Ovary (tissue), 9 donors: Measurements from ENCODE around the gene SEPTIN5. TPM values are rescaled to one million over a fixed set of nuclear protein-coding genes. Genes with fewer than 3 reads are reported as not detected.

ENCODE experiments used
- DNase-seq, 5 donors: peaks; one replicate each; pipeline ENCODE4 v3.0.0-alpha.2; 2019 to 2020
- H3K27ac ChIP-seq, 2 donors: fragments of 200-600 bp; one replicate each; pipeline versions ENCODE4 v1.5.1 to v1.8.0; 2019 to 2022
- H3K27me3 ChIP-seq: fragments of 200-600 bp; one replicate; pipeline ENCODE4 v1.8.0; 2022
- H3K36me3 ChIP-seq: fragments of 200-600 bp; sonication (generic); one replicate; pipeline ENCODE4 v1.5.1; 2019
- H3K4me1 ChIP-seq: one replicate; pipeline ENCODE4 v1.8.1; 2013; ENCODE audit warnings: mild to moderate bottlenecking, moderate library complexity; ENCODE audit not compliant: insufficient read depth
- H3K4me3 ChIP-seq: fragments of 200-600 bp; sonication (generic); one replicate; pipeline ENCODE4 v1.5.1; 2017
- H3K9me3 ChIP-seq, 2 donors: fragments of 200-600 bp in 1 of 2; sonication (generic) in 1 of 2; one replicate each; pipeline versions ENCODE4 v1.5.1 to v1.8.1; 2013 to 2019; ENCODE audit warnings: mild to moderate bottlenecking in 1 of 2, moderate library complexity in 1 of 2
- EP300 ChIP-seq: sonication (generic); formaldehyde crosslinking; IDR thresholded peaks from one replicate; pipeline ENCODE4 v1.6.1; 2017; ENCODE audit warnings: antibody characterized with exemption
- POLR2A ChIP-seq: fragments of 450-650 bp; IDR thresholded peaks from one replicate; pipeline ENCODE4 v1.6.1; 2017; ENCODE audit warnings: antibody characterized with exemption, mild to moderate bottlenecking, moderate library complexity
- WGBS, 3 donors: extraction: QIAGEN DNeasy Blood & Tissue Kit in 1 of 3; methylation state at CpG; one replicate each; pipeline versions ENCODE4 v1.1.5 to v1.1.7; 2013 to 2017; 5-methylcytosine and 5-hydroxymethylcytosine counted together
- intact Hi-C, 4 donors: fragments of 100-400 bp; cut with DNase I; formaldehyde crosslinking; loops; one replicate each; pipeline versions ENCODE4 v1.11.0 to v1.15.1; 2022 to 2023
- polyA plus RNA-seq, 2 donors: library from polyadenylated mRNA; stranded (reverse); fragments of 200-250 nt in 1 of 2; fragments of 350-450 nt in 1 of 2; fragmentation: Illumina TruSeq in 1 of 2; extraction: RNeasy Lipid Tissue Mini Kit (QIAGEN cat#74804) in 1 of 2; gene quantifications; one replicate each; pipeline ENCODE4 v1.2.3, GENCODE V29; 2013 to 2014
- total RNA-seq, 7 donors: library from RNA; depleted of rRNA in 2 of 7; stranded (reverse); fragments of >200 nt in 2 of 7; fragmentation: NEBNext Ultra II Directional in 3 of 7; extraction: Animal tissue kit (Norgen Biotek cat#: 25700) in 3 of 7; gene quantifications; one replicate each; pipeline versions ENCODE4 v1.1.0 to v1.2.4, GENCODE V29; 2016 to 2023
- TF ChIP-seq, protein P1 (sequence below), 3 donors: fragments of 450-650 bp in 2 of 3; fragments of 200-600 bp in 1 of 3; IDR thresholded peaks; one replicate each; pipeline versions ENCODE4 v1.5.1 to v1.8.0; 2016 to 2022; ENCODE audit warnings: antibody characterized with exemption in 3 of 3, mild to moderate bottlenecking in 1 of 3
- donor health status: DM: no; HTN: no; CAD: no; lungs with moderate emphysema.
- donor health status: DM: no; HTN: no; CAD: no.
- donor health status: Bipolar disorder and iron deficiency.
- donor health status: DM: yes; HTN: yes; CAD: no.
- donor health status: DM: no; HTN: no; CAD: no.
- donor health status: DM: yes; HTN: yes; CAD: no.

The SEPTIN5 gene
- total and polyA plus RNA-seq, 9 donors = 21.0 to 55.0 (median 30.9) TPM

- Histone ChIP-seq H3K27ac (no peak overlapping the region), H3K27me3 (peaks cover 2% of the 10 kb centered on the region), H3K4me1 (no peaks in the 10 kb centered on the region), H3K9me3 (no peaks in the 10 kb centered on the region), H3K4me3 (no peak overlapping the region), H3K36me3 (no peaks in the 10 kb centered on the region)
- TF ChIP-seq, protein P1, sequence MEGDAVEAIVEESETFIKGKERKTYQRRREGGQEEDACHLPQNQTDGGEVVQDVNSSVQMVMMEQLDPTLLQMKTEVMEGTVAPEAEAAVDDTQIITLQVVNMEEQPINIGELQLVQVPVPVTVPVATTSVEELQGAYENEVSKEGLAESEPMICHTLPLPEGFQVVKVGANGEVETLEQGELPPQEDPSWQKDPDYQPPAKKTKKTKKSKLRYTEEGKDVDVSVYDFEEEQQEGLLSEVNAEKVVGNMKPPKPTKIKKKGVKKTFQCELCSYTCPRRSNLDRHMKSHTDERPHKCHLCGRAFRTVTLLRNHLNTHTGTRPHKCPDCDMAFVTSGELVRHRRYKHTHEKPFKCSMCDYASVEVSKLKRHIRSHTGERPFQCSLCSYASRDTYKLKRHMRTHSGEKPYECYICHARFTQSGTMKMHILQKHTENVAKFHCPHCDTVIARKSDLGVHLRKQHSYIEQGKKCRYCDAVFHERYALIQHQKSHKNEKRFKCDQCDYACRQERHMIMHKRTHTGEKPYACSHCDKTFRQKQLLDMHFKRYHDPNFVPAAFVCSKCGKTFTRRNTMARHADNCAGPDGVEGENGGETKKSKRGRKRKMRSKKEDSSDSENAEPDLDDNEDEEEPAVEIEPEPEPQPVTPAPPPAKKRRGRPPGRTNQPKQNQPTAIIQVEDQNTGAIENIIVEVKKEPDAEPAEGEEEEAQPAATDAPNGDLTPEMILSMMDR (IDR thresholded peaks at IDR 0.05) = no peak
- TF ChIP-seq EP300 (no peak), POLR2A (no peak)
- intact Hi-C loops = no loop called here
- WGBS, 3 donors = 55 to 69% (median 57%) methylated on average over 38 to 39 of the region's 39 CpGs
- DNase-seq = no peak
Observed at GRCh38 chr22:19763458-19764298, 49.4 kb downstream of the SEPTIN5 start.

- no peak for DNase-seq
- H3K36me3 ChIP-seq = no peaks in the 10 kb centered on the region
- TF ChIP-seq EP300 (no peak), POLR2A (no peak)
- TF ChIP-seq, protein P1 (IDR thresholded peaks at IDR 0.05) = no peak
- no peaks in the 10 kb centered on the region for H3K27me3 ChIP-seq
- intact Hi-C loops = no loop called here
- no peaks in the 10 kb centered on the region for H3K4me1 ChIP-seq
- no peaks in the 10 kb centered on the region for H3K9me3 ChIP-seq
- H3K4me3 ChIP-seq = no peak overlapping the region
- WGBS, 3 donors = 68 to 78% (median 73%) methylated on average over 17 of the region's 17 CpGs
- H3K27ac ChIP-seq = no peak overlapping the region
Observed at GRCh38 chr22:19764299-19764593, 49.9 kb downstream of the SEPTIN5 start.

DNA sequence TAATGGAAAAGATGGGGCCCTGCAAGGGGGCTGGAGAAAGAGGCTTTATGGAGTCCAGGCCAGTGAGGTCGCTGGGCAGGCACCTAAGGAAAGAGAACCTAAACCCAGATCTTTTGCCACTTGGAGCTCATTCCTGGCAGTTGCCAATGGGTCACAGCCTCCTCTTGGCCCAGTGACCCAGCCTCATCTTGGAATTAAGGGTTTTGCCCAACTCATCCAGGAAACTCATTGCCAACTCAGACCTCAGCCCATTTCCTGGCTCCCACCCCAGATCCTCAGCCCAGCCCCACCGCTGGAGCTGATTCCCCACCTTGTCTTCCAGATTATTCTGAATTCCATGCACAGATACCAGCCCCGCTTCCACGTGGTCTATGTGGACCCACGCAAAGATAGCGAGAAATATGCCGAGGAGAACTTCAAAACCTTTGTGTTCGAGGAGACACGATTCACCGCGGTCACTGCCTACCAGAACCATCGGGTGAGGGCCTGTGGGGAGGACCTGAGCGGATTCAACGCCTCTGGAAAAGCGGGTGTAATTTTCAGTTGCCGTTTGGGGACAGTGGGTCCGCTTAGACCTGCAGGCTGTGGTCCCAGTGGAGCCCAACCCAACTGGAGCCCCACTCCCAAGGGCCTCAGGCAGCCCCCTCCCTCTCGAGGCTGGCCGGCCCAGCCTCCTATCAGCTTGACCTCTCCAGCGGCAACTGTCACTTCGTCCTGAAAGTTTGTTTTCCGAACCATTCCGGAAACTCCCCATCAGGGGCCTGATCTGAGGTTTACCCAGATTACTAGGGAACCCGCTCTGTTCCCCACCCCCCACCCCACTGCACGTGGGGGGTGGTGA lies 50.6 kb downstream of the SEPTIN5 start:
- no peaks in the 10 kb centered on the region for H3K4me1 ChIP-seq
- no peak overlapping the region for H3K27ac ChIP-seq
- no peak overlapping the region for H3K4me3 ChIP-seq
- H3K9me3 ChIP-seq = no peaks in the 10 kb centered on the region
- TF ChIP-seq, protein P1 (IDR thresholded peaks at IDR 0.05) = no peak
- TF ChIP-seq POLR2A (no peak), EP300 (no peak)
- no peaks in the 10 kb centered on the region for H3K36me3 ChIP-seq
- WGBS, 3 donors = 56 to 59% (median 57%) methylated on average over 25 of the region's 25 CpGs
- DNase-seq = no peak
- intact Hi-C loops = no loop called here
- no peaks in the 10 kb centered on the region for H3K27me3 ChIP-seq

DNA sequence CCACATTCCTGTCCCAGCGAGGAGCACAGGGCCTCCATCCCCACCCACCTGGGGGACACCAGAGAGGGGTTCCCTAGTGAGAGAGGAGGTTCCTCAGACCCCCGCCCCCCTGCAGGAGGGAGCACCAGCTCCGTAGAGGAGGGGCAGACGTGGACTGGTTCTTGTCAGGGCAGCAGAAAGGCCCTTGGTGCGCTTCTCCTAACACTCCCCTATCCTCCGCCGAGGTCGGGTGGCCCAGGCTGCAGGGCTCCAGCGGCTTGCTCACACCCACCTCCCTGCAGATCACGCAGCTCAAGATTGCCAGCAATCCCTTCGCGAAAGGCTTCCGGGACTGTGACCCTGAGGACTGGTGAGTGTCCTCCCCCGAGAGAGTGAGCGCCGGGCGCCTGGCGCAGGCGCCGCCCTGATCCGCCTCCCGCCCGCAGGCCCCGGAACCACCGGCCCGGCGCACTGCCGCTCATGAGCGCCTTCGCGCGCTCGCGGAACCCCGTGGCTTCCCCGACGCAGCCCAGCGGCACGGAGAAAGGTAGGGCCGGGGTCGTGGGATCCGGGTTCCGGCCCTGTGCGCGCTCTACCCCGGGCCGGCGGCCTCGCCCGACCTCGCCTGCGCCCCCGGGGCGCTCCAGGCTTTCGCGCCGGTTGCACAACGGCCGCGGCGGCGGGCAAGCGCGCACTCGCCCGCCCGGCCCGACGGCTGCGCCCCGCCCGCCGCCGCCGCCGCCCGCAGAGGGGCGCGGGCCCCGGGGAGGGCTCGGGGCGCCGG lies 51.4 kb downstream of the SEPTIN5 start:
- TF ChIP-seq, protein P1 (IDR thresholded peaks at IDR 0.05) = no peak
- no peak for TF ChIP-seq EP300
- no peak for TF ChIP-seq POLR2A
- H3K9me3 ChIP-seq = no peaks in the 10 kb centered on the region
- no peak overlapping the region for H3K27ac ChIP-seq
- H3K36me3 ChIP-seq = no peaks in the 10 kb centered on the region
- no peak overlapping the region for H3K4me3 ChIP-seq
- H3K27me3 ChIP-seq = no peaks in the 10 kb centered on the region
- H3K4me1 ChIP-seq = no peaks in the 10 kb centered on the region
- WGBS, 3 donors = 1 to 3% (median 2%) methylated on average over 41 to 83 of the region's 83 CpGs
- intact Hi-C loops = no loop called here
- no peak for DNase-seq
